CD4-positive, alpha-beta T cell treated with Interleukin-17A for 1 hour (primary cell): ENCODE results near the gene CELA3A.

Experiments
- DNase-seq: peaks from one replicate; pipeline ENCODE4 v3.0.0-alpha.2; 2020

The CELA3A gene

DNA sequence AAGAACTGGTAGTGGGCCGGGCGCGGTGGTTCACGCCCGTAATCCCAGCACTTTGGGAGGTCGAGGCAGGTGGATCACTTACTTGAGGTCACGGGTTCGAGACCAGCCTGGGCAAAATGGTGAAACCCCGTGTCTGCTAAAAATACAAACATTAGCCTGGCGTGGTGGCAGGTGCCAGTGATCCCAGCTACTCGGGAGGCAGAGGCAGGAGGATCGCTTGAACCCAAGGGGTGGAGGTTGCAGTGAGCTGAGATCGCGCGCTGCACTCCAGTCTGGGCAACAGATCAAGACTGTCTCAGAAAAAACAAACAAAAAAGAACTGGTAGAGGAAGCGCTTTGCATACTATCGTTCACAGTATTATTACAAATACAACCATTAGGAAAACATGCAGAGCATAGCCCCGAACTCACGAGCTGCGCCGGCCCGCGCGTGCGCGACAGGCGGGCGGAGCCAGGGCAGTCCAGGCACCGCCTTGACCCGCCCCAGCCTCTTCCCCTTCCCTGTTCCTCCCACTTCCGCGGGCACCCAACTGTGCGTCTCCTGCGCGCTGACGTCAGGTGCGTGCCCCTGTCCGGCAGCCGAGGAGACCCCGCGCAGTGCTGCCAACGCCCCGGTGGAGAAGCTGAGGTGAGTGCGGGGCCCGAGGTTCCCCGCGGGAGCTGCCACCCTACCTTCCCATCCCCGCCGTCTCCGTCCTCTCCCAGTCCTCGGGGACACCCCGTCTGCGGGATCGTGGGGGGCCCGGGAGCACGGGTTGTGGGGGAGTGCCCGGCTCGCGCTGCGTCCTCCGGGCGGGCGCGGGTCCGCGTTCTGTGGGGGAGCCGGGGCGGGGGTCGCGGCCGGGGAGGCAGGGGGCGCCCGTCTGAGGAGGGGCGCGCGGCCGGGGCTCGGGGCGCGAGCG lies 50.9 kb downstream of the CELA3A start, which contains the start of gene CDC42:
Gene CDC42, plus strand, starts transcription at position 595 of the 902 bp plus-strand sequence. CDS start 25,770 bp downstream, outside the sequence.
- DNase-seq, result peak; percentile 98

DNA sequence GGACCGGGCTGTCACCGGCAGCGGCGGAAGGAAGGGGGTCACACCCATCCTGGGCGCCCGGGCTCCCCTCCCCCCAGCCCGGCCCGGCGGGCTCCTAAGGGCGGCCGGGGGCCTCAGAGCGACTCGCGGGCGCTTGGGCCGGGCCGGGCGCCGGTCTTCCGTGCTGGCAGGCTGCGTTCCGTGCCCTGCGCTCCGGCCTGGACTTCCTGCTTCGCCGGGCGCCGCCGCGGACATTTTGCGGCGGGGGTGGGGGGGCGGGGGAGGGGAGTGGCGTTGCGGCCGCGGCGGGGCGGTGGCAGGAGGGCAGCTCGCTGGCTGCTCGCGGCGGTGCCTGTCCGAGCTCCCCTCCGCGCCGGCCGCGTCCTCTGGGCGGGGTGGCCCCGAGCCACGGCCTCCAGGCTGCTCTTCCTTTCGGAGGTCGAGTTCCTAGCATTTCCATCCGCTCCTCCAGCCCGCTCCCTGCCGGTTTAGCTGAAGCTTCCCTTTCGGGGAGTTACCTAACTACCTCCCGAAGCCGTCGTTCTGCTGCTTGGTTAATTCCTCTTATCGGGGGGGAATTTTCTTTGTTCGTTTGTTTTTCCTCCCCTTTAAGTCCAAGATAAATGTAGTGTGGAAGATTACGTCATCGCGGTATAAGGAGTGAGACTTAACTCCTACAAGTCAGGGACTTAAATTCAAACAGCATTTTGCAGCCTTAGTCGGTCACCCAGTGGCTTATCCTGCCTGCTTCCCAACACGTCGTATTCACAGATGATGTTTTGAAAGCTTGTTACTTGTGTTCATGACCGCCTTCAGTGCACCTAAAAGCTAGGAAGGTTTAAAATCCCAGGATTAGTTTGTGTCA lies 51.8 kb downstream of the CELA3A start:
- peak; percentile 81 for DNase-seq

DNA sequence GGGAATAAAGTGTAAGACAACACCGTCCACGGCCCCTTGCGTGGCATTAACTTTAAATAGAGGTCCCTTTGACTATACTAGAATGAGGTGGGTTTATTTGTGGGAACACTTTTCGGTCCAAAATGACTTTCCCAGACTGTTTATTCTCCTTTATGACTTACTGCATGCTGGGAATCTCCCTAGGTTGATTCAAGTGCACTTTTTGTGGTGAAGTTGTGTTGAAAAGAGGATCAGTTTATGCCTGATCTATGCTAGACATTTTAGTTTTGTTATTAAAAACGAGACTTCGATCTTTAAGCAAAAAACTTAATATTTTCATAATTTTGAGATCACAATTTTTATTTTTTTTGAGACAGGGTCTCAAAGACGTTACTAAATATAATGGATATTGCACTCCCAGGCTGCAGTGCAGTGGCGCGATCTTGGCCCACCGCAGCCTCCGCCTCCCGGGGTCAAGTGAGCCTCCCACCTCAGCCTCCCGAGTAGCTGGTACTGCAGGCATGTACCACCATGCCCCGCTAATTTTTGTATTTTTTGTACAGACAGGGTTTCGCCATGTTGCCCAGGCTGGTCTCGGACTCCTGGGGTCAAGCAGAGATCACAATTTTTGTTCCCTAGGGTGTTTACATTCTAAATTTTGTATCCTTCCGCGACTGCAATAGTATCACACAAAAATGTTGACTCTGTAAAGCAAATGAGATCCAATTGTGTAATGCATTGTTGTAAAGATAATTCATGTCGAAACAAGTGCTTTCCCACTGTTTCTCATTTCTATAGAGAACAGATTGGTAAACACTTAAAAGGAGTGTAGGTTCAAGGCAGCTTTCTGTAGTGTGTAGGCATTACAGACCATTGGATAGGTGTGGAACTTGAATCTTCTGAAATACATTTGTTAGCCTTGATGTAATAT lies 52.7 kb downstream of the CELA3A start:
- peak; percentile 51 for DNase-seq

DNA sequence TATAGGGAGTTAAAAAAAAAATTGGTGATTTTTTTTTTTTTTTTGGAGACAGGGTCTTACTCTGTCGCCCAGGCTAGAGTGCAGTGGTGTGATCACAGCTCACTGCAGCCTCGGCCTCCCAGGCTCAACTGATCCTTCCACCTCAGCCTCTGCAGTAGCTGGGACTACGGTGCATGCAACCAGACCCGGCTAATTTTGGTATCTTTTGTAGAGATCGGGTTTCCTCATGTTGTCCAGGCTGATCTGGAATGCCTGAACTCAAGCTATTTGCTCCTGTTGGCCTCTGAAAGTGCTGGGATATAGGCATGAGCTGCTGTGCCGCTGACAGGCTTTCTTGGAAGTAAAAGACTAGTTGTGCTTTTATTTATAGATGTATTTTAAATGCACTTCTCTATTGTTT lies 54.0 kb downstream of the CELA3A start:
- DNase-seq, result no peak

DNA sequence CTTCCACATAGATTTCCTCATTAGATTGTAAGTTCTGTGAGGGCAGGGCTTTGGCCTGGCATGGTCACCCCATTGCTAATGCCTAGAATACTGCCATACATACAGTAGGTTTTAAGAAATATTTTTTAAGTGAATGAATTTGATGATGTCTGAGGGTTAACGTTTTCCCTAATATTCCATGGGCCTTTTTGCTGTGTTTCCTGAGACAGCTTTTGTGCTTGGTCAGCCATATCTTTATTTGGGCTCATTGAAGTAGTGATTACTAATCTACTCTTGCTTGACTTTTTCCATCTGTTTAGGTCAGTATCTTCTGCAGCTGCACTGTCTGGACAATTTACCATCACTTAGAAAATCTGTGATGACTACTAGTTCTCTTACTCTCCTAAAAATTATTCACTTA lies 54.6 kb downstream of the CELA3A start:
- DNase-seq, result no peak

DNA sequence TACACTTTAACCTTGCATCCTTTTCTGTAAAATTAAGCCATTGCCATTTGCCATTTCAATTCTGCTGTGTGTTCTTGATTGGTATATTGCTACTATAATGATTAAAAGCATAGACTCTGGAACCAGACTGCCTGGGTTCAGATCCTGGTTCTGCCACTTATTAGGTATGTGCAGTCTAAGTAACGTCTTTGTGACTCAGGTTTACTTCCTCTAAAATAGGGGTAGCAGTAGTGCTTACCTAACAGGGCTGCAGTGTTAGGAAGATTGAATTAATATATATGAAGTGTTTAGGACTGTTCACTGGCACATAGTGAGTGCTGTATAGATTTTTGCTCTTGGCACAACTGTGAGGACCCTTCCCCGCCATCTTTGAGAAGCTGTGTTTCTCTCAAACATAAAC lies 55.5 kb downstream of the CELA3A start:
- no peak for DNase-seq

DNA sequence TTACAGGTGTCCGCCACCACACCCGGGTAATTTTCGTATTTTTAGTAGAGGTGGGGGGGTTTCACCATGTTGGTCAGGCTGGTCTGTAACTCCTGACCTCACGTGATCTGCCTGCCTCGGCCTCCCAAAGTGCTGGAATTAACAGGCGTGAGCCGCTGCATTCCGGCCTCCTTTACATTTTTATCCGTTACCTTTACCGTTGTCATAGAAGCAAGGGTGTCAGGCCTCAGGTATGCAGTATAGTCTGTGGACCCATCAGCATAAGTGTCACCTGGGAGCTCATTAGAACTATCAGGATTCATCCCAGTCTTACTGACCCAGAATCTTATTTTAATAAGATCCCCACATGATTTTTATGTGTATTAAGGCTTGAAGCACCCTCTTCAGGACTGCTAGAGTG lies 56.4 kb downstream of the CELA3A start:
- DNase-seq, result no peak
